NOMO-1 treated with dmso at 0.1 percent for 144 hours (cell line): ENCODE data around the gene WDR64.

Experiments used
- DNase-seq: peaks from one replicate; lab custom pipeline; 2025; ENCODE audit not compliant: unreplicated experiment; lab: John Stamatoyannopoulos, UW

Gene WDR64

DNA sequence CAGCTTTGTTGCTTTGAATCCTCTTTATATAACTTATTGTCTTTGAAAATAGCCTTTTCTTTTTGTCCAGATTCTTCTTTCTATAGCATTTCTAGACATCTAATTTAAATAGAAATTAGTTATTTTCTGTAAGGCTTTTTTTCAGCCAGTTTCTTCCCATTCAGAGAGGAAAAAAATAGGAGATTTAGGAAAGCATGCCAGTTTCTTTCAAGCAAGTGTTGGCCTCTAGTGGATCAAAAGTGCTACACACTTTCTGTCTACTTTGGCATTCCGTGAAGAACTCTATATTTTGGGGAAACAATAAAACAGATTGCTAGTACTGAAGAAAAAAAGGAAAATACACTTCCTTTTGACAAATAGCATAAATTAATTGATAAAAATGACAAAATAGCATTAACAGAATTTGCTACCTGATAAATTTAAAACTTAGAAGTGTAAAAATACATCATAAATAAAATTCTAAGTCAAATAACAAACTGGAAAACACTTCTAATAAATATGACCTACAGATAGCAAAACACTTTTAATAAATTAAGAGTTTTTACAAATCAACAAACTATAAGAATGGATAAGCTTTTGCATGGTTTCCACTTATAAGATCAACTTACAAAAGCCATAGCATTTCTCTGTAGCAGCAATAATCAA lies 182.8 kb downstream of the WDR64 start:
- DNase-seq, result peak; percentile 5

DNA sequence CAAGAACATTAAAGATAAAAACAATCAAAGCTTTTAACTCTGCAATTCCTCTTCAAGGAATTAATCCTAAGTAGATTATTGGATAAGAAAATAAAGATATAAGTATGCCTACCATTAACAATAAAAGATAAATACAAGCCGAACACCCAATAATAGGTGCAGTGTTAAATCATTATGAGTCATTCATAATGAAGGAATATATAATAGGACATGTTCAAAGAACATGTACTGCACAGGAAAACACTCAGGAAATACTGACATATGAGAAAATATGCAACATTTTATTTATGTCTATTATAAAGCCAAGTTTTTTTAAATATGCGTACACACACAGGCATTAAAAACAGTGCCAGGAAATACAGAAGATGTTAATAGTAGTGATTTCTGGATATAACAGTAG lies 184.9 kb downstream of the WDR64 start:
- DNase-seq, result no peak

DNA sequence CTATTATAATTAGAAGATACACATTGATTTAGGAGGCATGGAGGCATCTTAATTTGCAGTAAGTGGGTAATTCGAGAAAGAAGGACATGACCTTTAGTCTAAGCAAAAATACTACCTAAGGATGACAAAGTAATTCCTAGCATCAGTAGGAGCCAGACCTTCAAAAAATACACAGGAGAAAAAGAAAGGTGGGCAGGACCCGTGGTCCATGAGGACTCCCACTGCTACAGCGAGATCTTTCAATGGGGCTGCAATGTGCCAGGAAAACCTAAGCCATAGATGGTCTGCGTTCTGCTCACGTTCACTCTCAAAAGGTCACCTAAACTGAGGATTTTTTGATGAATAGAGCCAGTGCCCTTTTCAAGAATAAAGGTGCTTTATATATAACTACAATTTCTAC lies 185.3 kb downstream of the WDR64 start:
- no peak for DNase-seq

DNA sequence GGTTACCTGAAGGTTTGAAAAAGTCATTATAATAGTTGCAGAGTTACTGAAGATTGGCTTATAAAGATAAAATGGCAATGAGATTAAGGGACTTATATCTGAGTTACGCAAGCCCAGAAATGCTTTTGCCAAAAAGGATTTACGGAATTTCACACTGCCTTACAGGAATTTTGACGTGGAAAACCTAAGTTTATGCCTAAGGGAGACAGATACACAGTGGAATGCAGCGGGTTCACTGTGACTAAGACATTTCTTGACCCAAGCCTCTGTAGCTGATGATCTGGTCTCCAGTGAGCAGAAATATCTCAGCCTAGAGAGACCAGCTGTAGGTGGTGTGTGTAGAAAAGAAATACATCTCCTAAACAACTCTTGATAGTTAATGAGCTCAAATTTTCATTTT lies 185.8 kb downstream of the WDR64 start:
- DNase-seq, result no peak

DNA sequence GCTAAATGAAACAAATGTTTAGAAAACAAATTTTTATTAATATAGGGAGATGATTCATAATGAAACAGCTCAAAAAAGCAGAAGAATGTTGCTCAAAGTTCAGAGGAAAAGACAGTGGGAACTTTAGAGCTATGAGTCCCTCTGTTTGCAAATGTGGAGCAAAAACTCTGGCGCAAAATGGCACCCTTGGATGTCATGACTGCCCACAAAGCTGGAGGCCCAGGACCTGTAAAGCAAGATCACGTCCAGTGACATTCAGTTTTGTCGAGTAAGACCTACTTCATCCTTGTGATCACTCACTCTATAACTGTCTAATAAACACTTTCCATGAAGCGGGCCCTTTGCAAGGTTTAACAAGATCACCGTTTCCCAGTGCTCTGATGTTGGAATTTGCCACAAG lies 186.8 kb downstream of the WDR64 start:
- DNase-seq, result no peak

DNA sequence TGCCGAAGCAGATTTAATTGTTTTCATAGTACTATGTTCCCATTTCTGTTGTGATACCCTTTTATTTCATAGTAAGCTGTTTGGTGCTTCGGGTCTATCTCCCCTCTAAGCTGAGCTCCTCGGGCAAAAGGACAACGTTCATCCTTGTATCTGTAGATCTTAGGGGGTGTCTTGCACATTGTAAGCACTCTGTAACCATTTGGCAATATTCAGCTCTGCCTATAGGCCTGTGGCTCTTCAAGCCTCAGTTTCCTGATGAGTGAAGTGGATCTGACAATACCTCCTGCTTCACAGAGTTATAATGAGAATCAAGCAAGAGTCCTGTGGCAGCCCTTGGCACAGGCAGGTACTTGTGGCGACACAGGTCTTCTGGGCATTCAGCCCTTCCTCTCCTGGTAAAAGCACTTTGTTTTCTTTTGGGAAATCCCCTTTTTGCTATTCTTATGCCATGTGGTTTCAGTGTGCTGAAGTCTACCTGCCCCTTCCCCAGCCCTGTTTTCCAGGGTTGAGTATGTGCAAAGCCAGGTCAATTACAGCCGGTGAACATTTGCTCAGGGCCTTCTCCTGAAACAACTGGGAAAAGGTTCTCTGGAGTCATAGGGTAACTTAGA lies 187.4 kb downstream of the WDR64 start:
- DNase-seq, result no peak

DNA sequence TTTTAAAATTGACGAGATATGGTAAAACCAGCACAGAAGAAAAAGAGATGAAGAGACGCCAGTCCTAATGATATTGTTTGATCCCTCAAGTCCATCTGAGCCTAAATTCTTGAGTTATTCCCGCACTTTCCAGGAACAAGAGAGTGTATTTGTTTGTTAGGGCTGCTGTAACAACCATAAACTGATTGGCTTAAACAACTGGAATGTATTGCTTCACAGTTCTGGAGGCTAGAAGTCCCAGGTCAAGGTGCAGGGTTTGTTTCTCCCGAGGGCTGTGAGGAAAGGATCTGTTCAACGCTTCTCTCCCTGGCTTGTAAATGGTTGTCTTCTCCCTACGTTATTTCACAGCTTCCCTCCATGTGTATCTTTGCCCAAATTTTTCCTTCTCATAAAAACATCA lies 188.1 kb downstream of the WDR64 start:
- no peak for DNase-seq

DNA sequence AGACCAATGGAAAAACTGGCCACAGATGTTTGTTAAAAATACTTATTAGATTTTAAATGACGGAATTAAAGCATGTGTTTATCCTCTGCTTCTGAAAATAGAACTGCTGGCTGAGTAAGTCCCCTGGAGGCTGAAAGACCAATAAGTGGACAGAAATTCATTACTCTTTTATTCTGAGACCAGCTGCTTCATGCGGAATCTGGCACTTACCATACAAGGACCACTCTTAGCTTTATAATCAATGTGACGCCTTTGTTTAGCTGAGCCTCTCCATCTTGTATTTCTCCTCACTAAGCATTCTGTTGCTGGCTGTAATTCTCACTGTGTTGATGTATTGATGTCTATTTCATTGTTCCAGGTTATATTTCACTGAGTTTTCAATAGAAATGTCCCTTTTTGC lies 189.6 kb downstream of the WDR64 start:
- no peak for DNase-seq

DNA sequence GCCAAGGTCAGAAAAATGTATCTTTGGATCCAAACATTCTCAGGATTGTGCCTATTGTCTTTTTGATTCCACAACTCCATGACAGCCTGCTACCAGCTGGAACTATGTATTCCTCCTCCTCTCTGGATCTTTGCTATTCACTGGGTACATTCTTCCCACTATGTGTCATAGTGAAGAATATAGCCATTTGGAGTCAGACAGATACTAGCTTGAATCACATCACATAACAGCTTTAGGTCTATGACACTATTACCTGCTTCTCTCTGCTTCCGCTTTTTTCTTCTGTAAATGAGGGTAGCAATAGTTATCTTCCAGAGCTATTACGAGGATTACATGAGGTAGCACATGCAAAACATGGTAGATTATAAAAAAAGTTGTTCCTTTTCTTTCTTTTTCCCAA lies 190.5 kb downstream of the WDR64 start:
- DNase-seq, result no peak

DNA sequence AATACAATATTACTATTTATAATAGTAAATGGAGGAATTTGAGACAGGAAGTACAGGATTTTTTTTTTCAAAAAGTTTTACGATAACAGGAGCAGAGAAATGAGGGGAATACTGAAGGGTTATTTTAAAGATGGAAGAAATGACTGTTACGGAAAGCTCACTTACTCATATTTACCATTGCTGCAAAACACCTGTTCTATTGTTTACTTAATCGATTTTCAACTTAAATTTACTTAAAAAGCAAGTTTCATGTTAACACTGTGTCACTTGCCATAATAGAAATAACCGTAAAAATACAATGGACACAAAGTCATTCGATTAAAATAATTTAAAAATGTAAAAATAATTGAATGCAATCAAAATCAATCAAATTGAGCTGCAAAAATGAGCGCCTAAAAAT lies 192.5 kb downstream of the WDR64 start:
- DNase-seq, result no peak

DNA sequence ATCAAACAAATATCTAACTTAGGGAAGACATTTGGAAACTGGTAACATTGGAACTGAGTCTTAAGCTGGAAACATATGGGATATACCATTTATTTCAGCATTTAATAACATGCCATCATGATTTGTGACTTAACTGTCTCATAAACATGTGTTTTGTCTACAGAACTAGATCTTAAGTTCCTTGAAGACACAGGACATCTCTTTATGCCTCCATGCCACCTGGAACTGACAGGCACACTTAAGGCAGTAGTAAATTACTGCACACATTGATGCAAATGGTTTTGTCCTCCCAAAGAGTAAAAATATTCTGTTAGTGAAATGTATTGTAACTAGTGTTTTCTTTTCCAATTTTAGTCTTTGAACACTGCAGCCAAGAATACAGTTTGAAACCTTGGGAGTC lies 194.3 kb downstream of the WDR64 start:
- DNase-seq, result no peak

DNA sequence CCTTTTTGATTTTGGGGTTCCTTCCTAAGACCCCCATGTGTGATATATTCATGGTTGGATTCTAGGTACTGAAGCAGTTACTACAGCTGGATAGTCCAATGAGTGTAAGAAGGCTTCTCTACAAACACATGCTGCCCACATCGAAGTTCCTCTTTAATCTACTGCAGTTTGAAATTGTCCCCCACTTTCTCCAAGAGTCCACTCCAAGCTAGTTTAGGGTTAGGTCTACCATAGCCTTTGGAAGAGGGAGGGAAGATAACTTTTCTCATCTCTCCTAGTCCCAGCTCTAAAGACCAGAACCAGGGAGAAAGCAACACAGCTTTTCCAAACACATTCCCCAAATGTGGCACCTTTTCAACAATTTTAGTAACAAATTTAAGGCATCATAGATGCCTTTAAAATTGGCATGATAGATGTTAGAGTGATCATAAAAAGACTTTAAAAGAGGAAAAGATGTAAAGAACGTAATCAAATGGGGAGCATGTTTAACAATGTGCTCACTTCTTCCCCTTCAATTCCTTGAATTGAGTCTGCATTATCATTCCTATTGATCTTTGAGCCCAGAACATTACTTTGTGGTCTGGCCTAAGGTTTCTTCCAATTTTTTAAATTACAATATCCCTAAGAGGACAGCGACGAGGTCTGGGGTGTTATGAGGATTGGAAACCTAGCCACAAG lies 194.9 kb downstream of the WDR64 start:
- DNase-seq, result no peak

DNA sequence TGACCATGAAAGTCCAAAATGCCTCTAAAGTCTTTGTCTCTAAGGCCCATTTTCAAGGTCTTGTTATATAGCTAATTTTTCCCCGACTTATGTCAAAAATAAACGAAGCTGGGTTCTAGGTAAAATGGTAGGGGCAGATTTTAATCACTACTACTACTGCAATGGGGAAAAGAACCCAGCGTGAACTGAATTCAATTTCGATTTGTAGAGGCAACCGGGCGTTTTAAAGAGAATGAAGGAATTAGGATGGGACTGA lies 195.4 kb downstream of the WDR64 start:
- DNase-seq, result no peak

DNA sequence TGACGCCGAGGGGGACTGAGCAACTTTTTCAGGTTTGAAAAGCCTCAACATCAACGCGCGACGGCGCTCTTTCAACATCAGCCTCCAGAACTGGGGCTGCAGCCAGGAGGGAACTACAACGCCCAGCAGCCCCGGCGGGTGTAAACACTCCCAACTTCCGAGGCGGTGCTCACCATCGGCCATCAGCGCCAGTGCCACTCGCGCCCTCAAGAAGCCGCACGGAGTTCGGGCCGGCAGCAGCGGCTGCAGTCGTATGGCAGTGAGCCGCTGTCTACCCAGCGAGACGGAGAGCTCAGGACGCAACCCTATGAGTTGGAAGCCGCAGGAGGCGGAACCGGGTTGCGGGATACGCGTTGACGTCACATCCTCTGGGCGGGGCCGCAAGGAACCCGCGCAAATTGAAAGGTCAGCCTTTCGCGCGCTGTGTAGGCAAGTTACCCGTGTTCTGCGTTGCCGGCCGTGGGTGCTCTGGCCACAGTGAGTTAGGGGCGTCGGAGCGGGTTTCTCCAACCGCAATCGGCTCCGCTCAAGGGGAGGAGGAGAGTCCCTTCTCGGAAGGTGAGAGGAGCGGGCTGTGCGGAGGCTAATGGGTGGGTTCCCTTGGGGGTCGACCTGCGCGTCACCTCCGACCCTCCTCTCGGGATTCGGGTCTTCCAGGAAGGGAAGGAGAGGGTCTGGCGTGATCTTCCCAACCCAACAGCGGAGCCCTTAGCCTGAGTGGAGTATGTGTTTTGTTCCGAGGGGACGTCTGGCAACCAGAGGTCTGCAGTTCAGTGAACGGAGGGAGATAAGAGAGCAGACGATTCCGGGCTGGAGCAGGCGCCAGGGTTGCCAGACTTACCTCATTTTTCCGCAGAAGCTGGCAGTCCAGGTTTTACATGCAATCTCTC lies 196.0 kb downstream of the WDR64 start, which contains the start of gene EXO1:
TSS of gene EXO1 (plus strand) at position 409 of the 890 bp plus-strand sequence. CDS start 2,222 bp downstream, outside the sequence.
- peak; percentile 92 for DNase-seq

DNA sequence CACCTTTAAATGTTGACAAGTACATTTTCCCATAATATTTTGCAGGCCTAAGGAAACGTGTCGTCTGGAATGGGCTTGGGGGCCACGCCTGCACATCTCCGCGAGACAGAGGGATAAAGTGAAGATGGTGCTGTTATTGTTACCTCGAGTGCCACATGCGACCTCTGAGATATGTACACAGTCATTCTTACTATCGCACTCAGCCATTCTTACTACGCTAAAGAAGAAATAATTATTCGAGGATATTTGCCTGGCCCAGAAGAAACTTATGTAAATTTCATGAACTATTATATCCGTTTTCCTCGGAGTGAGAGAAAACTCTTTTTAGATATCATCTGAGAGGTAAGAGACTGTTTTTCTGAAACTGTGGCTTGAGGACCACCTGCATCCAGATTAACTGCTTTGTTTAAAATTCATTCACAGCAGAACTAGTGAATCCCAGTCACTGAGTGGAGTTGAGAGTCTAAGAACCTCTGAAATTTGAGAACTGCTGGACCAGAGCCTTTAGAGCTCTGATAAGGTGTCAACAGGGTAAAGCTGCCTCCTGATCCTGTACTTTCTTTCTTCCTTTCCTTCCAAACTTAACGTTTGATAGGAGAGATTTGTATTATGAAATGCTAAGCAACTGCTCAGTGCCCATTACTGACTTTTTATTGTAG lies 196.7 kb downstream of the WDR64 start:
- DNase-seq, result no peak

DNA sequence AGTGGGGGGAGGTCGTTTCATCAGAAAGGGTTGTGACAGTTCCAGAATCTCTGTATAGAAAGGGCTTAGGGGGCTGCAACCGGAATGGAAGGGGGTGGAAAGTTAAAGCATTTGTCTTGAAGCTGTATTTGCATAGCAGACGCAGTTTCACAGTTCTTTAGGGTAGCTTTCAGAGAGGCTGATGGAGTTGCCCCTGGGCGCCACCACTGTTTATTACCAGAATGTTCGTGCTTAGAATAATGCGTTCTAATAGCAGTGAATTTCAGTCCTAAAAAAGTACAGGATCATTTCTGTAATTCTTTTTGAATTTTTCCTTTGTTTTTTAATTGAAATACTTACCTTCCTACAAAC lies 197.2 kb downstream of the WDR64 start:
- DNase-seq, result no peak
